ENCODE data around the gene ZNF253.
"Not testable (repeated sequence)": the region's sequence is repeated elsewhere in the genome, so short reads cannot be mapped to it uniquely, and the experiment has no call there.

ZNF253 gene

DNA sequence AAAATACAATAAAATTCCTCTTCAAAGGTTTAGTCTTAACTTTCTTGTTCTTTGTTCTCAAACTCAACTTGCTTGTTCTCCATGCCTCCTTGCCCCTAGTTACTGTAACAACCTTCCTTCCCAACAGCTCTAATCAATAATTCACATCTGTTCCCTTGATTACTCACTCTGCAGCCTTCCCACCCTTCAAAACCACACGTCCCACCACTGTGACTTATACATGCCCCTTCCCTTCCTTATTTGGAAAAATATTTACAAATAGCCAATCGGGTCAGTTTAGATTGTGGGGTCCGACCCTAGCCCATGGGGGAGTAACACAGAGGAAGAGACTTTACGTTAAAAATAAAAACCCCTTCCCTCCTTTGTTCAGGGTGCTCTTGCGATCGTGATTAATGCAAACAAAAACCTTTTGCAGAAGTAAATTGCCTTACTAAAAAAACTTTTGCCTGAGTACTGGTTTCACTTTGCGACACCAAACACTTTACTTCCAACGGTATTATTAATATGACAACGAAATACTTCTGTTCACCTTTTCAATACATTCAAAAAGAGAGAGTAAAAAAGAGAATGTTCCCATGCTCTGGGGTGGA, 34.6 kb downstream of the ZNF253 start:
- DNase-seq, result peak in 1 of 2 donors; percentile 86

DNA sequence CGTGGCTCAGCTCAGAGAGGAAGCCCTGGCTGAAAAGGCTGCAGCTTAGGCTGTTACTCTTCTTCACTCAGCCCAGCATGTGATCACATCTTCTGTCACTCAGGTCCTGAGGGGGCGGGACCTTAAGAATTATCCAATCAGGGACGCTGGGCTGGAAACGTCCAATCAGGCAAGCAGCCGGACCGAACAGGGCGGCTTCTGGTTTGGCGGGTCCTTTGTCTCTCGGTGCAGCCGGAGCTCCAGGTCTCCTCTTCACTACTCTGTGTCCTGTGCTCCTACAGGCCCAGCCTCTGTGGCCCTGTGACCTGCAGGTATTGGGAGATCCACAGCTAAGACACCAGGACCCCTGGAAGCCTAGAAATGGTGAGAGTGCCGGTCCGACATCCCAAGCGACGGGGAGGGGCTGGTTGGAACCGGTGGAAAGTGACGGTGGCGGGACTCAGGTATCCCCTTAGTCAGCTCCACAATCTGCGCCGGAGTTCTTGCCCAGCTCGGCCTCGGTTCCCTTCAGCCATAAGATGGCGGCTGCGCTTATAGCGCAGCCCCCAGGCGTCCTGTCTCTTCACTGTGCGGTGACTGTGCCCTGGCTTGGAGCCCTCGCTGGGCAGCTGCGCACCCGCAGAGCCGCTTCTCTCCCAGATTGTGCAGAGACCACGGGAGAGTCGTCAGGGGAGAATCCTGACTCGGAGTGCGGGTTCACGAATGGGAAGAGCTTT, 35.2 kb downstream of the ZNF253 start, which contains the start of gene ZNF93:
ZNF93 (plus strand) TSS at position 218 of the 716 bp plus-strand sequence; CDS start at position 361, 143 bp downstream.
- peak; percentile 63 to 86 for DNase-seq

DNA sequence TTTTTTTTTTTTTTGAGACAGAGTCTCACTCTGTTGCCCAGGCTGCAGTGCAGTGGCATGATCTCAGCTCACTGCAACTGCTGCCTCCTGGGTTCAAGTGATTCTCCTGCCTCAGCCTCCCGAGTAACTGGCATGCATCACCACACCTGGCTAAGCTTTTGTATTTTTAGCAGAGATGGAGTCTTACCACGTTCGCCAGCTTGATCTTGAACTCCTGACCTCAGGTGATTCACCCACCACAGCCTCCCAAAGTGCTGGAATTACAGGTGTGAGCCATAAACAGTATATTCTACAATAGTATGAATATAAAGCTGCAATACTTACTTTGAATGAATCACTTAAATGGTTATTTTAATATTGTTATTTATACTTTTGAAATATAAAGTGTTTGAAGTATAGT, 41.9 kb downstream of the ZNF253 start:
- DNase-seq, result not testable (repeated sequence)

DNA sequence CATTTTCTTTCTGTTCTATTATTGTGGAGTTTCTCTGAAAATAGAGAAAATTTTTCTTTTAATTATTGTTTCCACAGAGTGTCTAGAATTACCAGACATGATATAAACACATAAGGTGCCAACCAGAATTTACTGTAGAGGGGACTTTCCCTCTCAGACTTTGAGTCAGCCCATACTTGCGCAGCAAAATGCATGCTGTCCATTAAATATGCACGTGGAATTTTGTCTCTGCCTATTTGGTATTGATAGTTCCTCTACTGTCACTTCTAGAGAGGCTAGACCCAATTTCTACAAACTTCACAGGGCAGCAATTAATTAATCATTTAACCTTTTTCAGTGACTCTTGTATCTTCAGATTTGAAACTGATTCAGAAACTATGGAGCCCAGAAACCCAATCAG, 44.0 kb downstream of the ZNF253 start:
- DNase-seq, result no peak

DNA sequence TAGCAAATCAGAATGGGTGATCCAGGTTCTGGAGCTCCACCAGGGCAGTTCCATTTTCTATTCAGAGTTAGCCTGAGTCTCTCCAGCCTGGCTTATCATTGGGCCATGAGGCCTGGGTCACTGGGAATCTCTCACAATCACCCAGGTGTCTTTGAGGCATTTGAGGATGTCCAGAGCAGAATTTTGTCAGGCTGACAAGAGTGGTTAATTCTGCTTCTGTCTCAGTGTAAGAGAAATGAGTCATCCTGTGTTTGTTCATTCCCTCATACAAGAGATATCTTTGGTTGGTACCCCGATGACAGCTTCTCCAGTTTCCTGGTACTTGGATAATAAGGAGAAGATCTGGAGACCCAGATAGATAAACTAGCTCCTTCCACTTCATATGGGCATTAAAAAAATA, 45.5 kb downstream of the ZNF253 start:
- no peak for DNase-seq

DNA sequence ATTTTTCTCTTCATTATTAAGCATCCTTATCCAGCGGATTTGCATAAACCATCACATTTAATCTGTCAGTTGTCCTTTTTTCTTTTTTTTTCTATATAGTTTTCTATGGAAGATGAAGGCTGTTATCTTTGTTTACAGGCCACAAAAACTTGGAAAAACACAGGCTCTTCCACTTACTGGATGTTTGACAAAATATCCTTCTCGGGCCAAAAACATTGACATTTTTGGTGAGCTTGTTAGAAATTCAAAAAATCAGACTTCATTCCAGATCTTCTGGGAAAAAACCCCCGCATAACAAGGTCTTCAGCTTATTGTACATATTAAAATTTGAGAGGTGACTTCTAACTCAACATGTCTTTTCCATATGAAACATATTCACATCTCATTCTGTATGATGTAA, 48.9 kb downstream of the ZNF253 start:
- no peak for DNase-seq

DNA sequence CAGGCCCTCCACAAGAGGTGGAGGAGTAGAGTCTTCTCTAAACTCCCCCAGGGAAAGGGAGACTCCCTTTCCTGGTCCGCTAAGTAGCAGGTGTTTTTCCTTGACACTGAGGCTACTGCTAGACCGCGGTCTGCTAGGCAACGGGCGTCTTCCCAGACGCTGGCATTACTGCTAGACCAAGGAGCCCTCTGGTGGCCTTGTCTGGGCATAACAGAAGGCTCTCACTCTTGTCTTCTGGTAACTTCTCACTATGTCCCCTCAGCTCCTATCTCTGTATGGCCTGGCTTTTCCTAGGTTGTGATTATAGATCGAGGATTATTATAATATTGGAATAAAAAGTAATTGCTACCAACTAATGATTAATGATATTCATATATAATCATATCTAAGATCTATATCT, 64.7 kb downstream of the ZNF253 start:
- DNase-seq, result not testable (repeated sequence)

DNA sequence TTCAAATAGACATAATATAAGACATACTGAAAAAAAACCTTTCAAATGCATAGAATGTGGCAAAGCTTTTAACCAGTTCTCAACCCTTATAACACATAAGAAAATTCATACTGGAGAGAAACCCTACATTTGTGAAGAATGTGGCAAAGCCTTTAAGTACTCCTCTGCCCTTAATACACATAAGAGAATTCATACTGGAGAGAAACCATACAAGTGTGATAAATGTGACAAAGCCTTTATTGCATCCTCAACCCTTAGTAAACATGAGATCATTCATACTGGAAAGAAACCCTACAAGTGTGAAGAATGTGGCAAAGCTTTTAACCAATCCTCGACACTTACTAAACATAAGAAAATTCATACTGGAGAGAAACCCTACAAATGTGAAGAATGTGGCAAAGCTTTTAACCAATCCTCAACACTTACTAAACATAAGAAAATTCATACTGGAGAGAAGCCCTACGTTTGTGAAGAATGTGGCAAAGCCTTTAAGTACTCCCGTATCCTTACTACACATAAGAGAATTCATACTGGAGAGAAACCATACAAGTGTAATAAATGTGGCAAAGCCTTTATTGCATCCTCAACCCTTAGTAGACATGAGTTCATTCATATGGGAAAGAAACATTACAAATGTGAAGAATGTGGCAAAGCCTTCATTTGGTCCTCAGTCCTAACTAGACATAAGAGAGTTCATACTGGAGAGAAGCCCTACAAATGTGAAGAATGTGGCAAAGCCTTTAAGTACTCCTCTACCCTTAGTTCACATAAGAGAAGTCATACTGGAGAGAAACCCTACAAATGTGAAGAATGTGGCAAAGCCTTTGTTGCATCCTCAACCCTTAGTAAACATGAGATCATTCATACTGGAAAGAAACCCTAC, 68.0 kb downstream of the ZNF253 start:
- DNase-seq, result not testable (repeated sequence)

DNA sequence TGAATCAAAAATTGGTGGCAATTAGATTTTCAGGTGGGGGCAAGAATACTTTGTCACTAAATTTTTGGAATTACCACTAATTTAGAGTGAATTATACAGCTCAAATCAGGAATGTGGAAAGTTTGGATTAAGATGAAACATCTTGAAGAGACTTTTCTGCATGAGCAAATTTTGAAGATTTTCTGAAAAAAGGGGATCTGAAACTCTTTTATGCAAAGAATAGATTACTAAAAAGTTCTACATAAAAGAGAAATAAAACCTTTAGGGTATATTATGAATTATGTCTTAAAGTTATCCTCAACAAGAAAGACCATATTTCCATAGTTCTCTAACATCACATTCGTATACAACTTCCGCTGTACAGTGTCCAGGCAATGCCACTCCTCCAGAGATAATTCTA, 71.7 kb downstream of the ZNF253 start:
- no peak for DNase-seq

DNA sequence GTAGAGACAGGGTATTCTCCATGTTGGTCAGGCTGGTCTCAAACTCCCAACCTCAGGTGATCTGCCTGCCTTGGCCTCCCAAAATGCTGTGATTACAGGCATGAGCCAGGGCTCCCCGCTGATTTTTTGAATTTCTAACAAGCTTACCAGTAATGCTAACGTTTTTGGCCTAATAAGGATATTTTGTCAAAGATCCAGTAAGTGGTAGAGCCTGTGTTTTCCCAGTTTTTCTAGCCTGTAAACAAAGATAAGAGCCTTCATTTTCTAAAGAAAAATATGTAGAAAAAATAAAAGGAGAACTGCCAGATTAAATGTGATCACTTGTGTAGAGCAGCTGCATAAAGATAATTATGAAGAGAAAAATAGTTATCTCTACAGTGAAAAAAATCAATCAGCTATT, 72.8 kb downstream of the ZNF253 start:
- no peak for DNase-seq

DNA sequence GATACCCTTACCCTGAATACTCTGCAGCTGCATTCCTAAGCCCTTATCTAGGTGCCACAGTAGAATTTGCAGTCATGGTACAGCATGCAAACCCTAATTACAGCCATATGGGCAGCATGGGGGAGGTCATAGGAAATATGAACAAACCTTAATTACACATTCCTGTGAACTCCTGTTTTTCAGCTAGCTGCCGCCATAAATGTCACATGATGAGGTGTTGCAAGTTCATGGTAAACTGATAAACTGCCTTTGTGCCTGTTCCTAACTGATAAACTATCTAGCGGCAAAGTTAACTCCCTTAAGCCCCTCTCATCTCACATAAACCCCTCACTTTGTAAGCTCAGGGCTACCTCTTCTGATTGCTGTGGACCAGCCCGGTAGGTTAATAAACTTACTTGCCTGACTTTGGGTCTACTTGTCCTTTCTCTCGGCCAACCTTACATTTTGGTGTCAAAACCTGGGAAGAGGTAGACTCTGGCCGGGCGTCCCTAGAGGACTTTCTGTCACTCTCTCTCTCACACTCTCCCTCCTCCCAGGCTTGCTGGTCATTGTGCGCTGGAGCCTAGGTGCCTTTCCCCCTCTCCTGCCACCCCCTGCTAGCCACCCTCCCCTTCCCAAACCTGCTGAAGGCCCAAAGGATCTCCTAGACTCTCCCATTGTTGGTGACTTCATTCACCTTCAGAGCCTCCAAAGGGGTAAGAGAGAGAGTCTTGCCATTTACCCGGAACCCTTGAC, 78.3 kb downstream of the ZNF253 start:
- DNase-seq, result no peak
